Neural progenitor cell (in vitro differentiated cells): ENCODE measurements around the gene E2F6. TPM values are rescaled to one million over a fixed set of nuclear protein-coding genes. Genes with fewer than 3 reads are reported as not detected.

Experiments used
- DNase-seq: peaks from one replicate; pipeline ENCODE4 v3.0.0-alpha.2; 2016; ENCODE audit warnings: low spot score
- H2AFZ ChIP-seq: fragments of 200-600 bp; sonication (generic); replicated peaks from 2 replicates; pipeline ENCODE4 v1.6.1; 2016; ENCODE audit warnings: antibody characterized with exemption
- H3F3A ChIP-seq: fragments of 200-600 bp; sonication (generic); 2 replicates; pipeline ENCODE4 v1.6.1; 2016; ENCODE audit warnings: antibody characterized with exemption, low read depth
- H3K27ac ChIP-seq: fragments of 200-600 bp; sonication (generic); 2 replicates; pipeline ENCODE4 v1.5.1; 2016; ENCODE audit warnings: mild to moderate bottlenecking
- H3K27me3 ChIP-seq: fragments of 200-600 bp; sonication (generic); 2 replicates; pipeline ENCODE4 v1.6.1; 2016; ENCODE audit warnings: mild to moderate bottlenecking, moderate library complexity
- H3K36me3 ChIP-seq: fragments of 200-600 bp; sonication (generic); 2 replicates; pipeline ENCODE4 v1.5.1; 2016
- H3K4me1 ChIP-seq: fragments of 200-600 bp; sonication (generic); 2 replicates; pipeline ENCODE4 v1.6.1; 2016; ENCODE audit warnings: mixed run types
- H3K4me2 ChIP-seq: fragments of 200-600 bp; sonication (generic); 2 replicates; pipeline ENCODE4 v1.6.1; 2016
- H3K4me3 ChIP-seq: fragments of 200-600 bp; sonication (generic); 2 replicates; pipeline ENCODE4 v1.5.1; 2016
- H3K79me2 ChIP-seq: fragments of 200-600 bp; sonication (generic); 2 replicates; pipeline ENCODE4 v1.6.1; 2016; ENCODE audit warnings: low read depth
- H3K9ac ChIP-seq: fragments of 200-600 bp; sonication (generic); 2 replicates; pipeline ENCODE4 v1.6.1; 2016
- H3K9me3 ChIP-seq: fragments of 200-600 bp; sonication (generic); 2 replicates; pipeline ENCODE4 v1.5.1; 2016; ENCODE audit warnings: low read depth
- H4K20me1 ChIP-seq: fragments of 200-600 bp; sonication (generic); 2 replicates; pipeline ENCODE4 v1.6.1; 2016; ENCODE audit warnings: low read depth
- H3K27ac Mint-ChIP-seq: 3 replicates; pipeline ENCODE4 v1.8.0; 2021; ENCODE audit warnings: mixed read lengths
- H3K27me3 Mint-ChIP-seq: 2 replicates; pipeline ENCODE4 v1.8.0; 2022; ENCODE audit warnings: low read depth, mild to moderate bottlenecking, inconsistent platforms, moderate library complexity, mixed read lengths; ENCODE audit not compliant: insufficient read depth
- H3K36me3 Mint-ChIP-seq: 3 replicates; pipeline ENCODE4 v1.8.0; 2021; ENCODE audit warnings: mixed read lengths
- H3K4me1 Mint-ChIP-seq: 3 replicates; pipeline ENCODE4 v1.8.0; 2021; ENCODE audit warnings: mixed read lengths
- H3K4me3 Mint-ChIP-seq: 3 replicates; pipeline ENCODE4 v1.8.0; 2021; ENCODE audit warnings: mild to moderate bottlenecking, moderate library complexity, mixed read lengths
- H3K9me3 Mint-ChIP-seq: 3 replicates; pipeline ENCODE4 v1.8.0; 2020; ENCODE audit warnings: mixed read lengths
- EZH2 ChIP-seq: fragments of 200-600 bp; sonication (generic); IDR thresholded peaks from 2 replicates; pipeline ENCODE4 v1.6.1; 2017; ENCODE audit warnings: antibody characterized with exemption, mild to moderate bottlenecking, moderate library complexity
- EZH2phosphoT487 ChIP-seq: fragments of 200-600 bp; sonication (generic); IDR thresholded peaks from 2 replicates; pipeline ENCODE4 v1.6.1; 2017; ENCODE audit warnings: antibody characterized with exemption
- total RNA-seq: library from RNA; depleted of rRNA; stranded (reverse); fragments of >200 nt; gene quantifications from 2 replicates; pipeline ENCODE4 v1.2.3, GENCODE V29; 2015; ENCODE audit warnings: low replicate concordance
- TF ChIP-seq, protein P1 (sequence below): fragments of 200-600 bp; sonication (generic); IDR thresholded peaks from 2 replicates; pipeline ENCODE4 v1.5.1; 2017; ENCODE audit warnings: antibody characterized with exemption, mild to moderate bottlenecking

E2F6 gene
- total RNA-seq, 1 donor from 2014 or later, result 36.3 TPM

- H3K79me2 ChIP-seq, result no peaks in the 10 kb centered on the region
- peaks cover 8% of the 10 kb centered on the region for H3K9me3 ChIP-seq
- no peak overlapping the region for H3K9ac ChIP-seq
- H2AFZ ChIP-seq, result no peak overlapping the region
- H3K27me3 ChIP-seq, result no peaks in the 10 kb centered on the region
- no peaks in the 10 kb centered on the region for H3K36me3 ChIP-seq
- Mint-ChIP-seq H3K27me3 (peaks cover 3% of the 10 kb centered on the region), H3K4me3 (no peak overlapping the region), H3K27ac (no peak overlapping the region), H3K4me1 (no peaks in the 10 kb centered on the region), H3K9me3 (peaks cover 9% of the 10 kb centered on the region), H3K36me3 (peaks cover 2% of the 10 kb centered on the region)
- H3K4me1 ChIP-seq, result no peaks in the 10 kb centered on the region
- TF ChIP-seq, protein P1, sequence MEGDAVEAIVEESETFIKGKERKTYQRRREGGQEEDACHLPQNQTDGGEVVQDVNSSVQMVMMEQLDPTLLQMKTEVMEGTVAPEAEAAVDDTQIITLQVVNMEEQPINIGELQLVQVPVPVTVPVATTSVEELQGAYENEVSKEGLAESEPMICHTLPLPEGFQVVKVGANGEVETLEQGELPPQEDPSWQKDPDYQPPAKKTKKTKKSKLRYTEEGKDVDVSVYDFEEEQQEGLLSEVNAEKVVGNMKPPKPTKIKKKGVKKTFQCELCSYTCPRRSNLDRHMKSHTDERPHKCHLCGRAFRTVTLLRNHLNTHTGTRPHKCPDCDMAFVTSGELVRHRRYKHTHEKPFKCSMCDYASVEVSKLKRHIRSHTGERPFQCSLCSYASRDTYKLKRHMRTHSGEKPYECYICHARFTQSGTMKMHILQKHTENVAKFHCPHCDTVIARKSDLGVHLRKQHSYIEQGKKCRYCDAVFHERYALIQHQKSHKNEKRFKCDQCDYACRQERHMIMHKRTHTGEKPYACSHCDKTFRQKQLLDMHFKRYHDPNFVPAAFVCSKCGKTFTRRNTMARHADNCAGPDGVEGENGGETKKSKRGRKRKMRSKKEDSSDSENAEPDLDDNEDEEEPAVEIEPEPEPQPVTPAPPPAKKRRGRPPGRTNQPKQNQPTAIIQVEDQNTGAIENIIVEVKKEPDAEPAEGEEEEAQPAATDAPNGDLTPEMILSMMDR, result no peak
- TF ChIP-seq EZH2 (no peak), EZH2phosphoT487 (no peak)
- no peak overlapping the region for H3K4me3 ChIP-seq
- DNase-seq, result no peak
- H3K4me2 ChIP-seq, result no peak overlapping the region
- no peak overlapping the region for H3K27ac ChIP-seq
- no peaks in the 10 kb centered on the region for H4K20me1 ChIP-seq
- H3F3A ChIP-seq, result no peaks in the 10 kb centered on the region
These were observed 43.5 kb downstream of the E2F6 start for GRCh38 chr2:11422491-11422865.

DNA sequence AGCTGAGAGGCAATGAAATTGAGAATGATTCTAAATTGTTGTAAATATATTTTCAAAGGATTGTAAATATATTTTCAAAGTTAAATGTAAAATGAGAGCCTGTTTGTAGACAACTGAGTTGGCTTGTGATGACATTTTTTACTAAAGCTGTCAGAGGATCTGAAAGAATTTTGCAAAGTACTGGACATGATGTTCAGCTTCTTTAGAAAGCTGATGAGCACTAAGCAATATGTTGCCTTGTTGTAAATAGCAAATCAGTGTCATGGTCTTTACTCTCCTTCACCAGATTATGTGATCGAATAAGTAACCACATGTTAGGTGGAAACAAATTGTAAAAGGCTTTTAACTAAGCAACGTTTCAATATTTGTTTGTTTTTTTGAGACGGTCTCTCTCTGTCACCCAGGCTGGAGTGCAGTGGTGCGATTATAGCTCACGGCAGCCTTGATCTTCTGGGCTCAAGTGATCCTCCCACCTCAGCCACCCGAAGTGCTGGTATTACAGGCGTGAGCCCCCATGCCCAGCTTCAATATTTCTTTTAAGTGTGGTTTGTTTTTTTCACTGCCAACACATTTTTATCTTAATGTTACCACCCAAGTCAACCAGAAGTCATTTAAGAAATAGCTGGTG lies 44.0 kb downstream of the E2F6 start:
- Histone ChIP-seq H3K79me2 (no peaks in the 10 kb centered on the region), H3K9ac (no peak overlapping the region), H3K36me3 (no peaks in the 10 kb centered on the region), H3K27me3 (no peaks in the 10 kb centered on the region), H2AFZ (no peak overlapping the region), H4K20me1 (no peaks in the 10 kb centered on the region), H3F3A (no peaks in the 10 kb centered on the region), H3K27ac (no peak overlapping the region), H3K9me3 (peaks cover 8% of the 10 kb centered on the region), H3K4me1 (no peaks in the 10 kb centered on the region), H3K4me3 (no peak overlapping the region), H3K4me2 (no peak overlapping the region)
- no peaks in the 10 kb centered on the region for H3K4me1 Mint-ChIP-seq
- TF ChIP-seq, protein P1, result no peak
- TF ChIP-seq EZH2 (no peak), EZH2phosphoT487 (no peak)
- H3K4me3 Mint-ChIP-seq, result no peak overlapping the region
- peaks cover 3% of the 10 kb centered on the region for H3K27me3 Mint-ChIP-seq
- peaks cover 3% of the 10 kb centered on the region for H3K36me3 Mint-ChIP-seq
- H3K27ac Mint-ChIP-seq, result no peak overlapping the region
- DNase-seq, result no peak
- H3K9me3 Mint-ChIP-seq, result peaks cover 13% of the 10 kb centered on the region

DNA sequence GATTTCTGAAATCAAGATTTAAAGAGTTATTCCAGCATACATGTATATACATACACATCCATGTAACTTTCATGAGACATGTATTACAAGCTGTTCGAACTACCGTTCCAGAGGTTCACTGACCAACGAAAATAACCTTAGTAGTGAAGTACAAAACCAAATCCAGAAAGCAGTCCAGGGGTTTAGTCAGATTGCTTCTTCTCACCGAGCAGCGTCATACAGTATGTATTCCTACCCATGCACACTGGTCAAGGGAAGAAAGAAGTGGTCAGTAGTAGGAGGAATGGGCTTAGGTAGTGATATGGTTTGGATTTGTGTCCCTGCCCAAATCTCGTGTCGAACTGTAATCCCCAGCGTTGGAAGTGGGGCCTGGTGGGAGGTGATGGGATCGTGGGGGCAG lies 45.3 kb downstream of the E2F6 start:
- no peaks in the 10 kb centered on the region for H3K79me2 ChIP-seq
- H3K4me3 ChIP-seq, result no peak overlapping the region
- H3K27me3 Mint-ChIP-seq, result peaks cover 3% of the 10 kb centered on the region
- H3K27me3 ChIP-seq, result no peaks in the 10 kb centered on the region
- no peak overlapping the region for H3K9ac ChIP-seq
- no peaks in the 10 kb centered on the region for H3K4me1 Mint-ChIP-seq
- peaks cover 8% of the 10 kb centered on the region for H3K9me3 ChIP-seq
- H3F3A ChIP-seq, result no peaks in the 10 kb centered on the region
- DNase-seq, result no peak
- H3K9me3 Mint-ChIP-seq, result peaks cover 22% of the 10 kb centered on the region
- H2AFZ ChIP-seq, result no peak overlapping the region
- no peak overlapping the region for H3K4me2 ChIP-seq
- H3K27ac ChIP-seq, result no peak overlapping the region
- no peak overlapping the region for H3K27ac Mint-ChIP-seq
- H3K36me3 Mint-ChIP-seq, result peaks cover 6% of the 10 kb centered on the region
- no peak overlapping the region for H3K4me3 Mint-ChIP-seq
- no peaks in the 10 kb centered on the region for H4K20me1 ChIP-seq
- no peaks in the 10 kb centered on the region for H3K36me3 ChIP-seq
- TF ChIP-seq, protein P1, result no peak
- TF ChIP-seq EZH2phosphoT487 (no peak), EZH2 (no peak)
- H3K4me1 ChIP-seq, result no peaks in the 10 kb centered on the region
